GM12892 (cell line): Measurements from ENCODE around the gene FNBP1.

Experiments
- POLR2A ChIP-seq: IDR thresholded peaks from 2 replicates; pipeline ENCODE4 v1.6.1; 2011; ENCODE audit warnings: low read depth, low read length, control low read depth
- POLR2AphosphoS5 ChIP-seq: IDR thresholded peaks from 2 replicates; pipeline ENCODE4 v1.6.1; 2011; ENCODE audit warnings: low read depth, low read length, control low read depth
- TAF1 ChIP-seq: IDR thresholded peaks from 2 replicates; pipeline ENCODE4 v1.6.1; 2011; ENCODE audit warnings: low read depth, mild to moderate bottlenecking, control low read depth, low read length, borderline replicate concordance

DNA sequence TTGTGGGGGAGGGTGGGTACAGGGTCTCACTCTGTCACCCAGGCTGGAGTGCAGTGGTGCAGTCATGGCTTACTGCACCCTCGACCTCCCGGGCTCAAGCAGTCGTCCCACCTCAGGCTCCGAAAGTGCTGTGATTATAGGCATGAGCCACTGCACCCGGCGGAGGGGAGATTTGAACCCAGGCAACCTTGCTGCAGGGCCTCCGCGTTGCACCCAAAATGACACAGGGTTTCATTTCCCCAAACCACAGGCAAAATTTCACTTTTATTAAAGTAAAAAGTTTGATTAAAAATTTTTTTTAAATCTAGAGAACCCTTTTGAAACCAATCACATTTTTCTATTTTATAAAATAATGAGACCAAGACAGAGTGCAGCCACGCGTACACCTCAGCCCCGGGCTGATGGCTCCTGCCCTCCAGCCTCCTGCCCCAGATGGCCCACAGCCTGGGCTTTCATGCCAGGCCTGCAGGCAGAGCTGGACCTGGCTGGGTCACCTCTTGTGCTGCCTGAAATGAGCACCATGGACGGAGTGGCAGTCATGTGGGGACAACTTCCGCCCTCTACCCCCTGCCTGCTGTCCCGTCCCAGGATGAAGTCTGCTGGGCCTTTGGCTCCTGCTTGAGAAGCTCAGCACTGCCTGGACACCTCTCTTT is 177.2 kb downstream of the FNBP1 start:
- TF ChIP-seq POLR2AphosphoS5 (no peak), POLR2A (no peak), TAF1 (no peak)
